ENCODE measurements around the gene TNFAIP3.

The TNFAIP3 gene

DNA sequence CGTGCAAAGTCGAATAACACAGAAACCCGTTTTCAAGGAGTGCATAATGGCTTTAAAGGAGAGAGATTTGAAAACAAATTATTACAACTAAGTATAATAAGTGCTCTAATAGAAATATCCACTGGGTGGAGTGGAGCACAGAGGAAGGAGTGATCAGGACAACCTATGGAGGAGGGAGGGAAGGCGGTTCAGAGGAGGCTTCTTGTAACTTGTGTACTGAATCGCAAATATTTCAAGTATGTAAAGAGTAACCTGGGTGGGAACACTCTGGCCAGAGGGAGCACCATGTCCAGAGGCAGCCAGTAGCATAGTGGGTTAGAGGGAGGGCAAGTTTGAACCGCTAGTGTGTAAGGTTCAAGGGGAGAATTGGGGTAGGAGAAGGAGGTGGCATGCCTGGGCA, 21.6 kb upstream of the TNFAIP3 start:
- peak; percentile 31 to 54 for DNase-seq

DNA sequence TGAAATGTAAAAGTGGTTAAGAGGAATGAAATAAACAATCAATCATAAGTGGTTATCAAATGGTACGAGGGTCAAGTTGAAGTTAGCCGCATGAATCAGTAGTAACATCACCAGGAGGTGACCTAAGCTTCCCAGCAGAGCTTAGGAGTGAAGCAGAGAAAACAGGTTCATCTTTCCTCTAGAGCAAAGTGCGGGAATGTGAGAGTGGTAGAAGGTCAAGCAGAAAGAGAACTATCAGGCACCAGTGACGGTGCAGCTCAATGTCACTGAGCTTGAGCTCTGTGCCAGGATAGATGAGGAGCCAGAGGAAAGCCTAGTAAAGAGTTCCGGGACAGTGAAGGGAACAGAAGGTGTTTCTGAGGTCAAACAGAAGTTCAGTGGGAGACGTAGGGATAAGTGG, 20.8 kb upstream of the TNFAIP3 start:
- DNase-seq = no peak

DNA sequence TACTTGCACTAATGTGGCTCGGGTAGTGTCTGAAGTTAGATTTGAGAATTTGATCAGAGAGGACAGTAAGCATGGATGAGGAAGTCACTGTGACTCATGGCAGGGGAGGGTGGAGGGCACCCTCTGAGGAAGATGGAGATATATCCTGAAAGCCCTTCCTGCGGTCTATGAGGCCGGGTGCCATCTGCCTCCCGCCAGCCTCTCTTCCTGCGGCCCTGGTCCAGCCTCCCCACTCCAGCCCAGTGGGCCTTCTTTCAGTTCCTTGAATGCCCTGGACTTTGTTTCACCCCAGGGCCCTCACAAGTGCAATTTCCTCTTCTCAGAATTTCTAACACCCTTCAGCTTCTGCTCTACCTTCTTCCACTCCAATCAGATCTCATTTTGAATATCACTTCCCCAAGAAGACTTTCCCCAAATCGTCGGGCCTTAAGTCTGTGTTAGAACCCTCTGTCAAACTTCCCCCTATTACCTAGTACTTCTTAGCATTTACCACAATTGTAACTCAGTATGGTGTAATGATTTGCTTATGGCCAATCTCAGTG, 20.2 kb upstream of the TNFAIP3 start:
- DNase-seq = peak; percentile 99

DNA sequence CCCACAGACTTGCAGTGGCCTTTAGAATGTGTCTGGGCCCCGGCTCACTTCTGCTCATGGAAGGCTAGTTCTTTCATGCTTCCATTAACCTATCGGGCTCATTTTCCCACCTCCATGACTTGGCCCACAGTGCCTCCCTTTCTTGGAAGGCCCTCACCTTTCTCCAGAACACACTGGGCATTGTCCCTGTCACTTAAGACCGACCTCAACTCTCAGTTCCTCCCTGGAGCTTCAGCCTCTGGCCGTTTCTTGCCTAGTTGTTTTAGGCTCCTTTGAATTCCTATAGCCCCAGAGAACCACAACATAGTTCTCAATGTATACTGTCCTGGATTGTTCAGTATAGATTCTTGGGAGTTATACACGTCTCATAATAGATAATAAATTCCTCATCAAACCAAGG, 19.3 kb upstream of the TNFAIP3 start:
- DNase-seq = no peak

DNA sequence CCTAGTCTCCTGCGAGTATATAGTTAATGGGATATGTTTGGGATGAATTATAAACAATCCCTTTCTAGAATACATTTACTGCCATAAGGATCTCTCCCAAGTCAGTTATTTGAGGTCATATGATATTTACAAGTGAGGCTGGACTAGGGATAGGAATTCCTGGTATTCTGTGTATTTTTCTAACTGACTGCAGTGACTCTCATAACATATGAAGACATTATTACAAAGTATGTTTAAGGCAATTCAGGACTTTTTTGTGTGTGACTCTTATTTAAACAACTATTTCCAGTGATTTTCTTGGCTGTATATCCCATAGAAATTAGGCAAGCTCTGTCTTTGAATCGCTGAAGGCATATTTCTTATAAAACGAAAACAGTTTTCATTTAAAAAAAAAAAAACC, 18.4 kb upstream of the TNFAIP3 start:
- DNase-seq = no peak

DNA sequence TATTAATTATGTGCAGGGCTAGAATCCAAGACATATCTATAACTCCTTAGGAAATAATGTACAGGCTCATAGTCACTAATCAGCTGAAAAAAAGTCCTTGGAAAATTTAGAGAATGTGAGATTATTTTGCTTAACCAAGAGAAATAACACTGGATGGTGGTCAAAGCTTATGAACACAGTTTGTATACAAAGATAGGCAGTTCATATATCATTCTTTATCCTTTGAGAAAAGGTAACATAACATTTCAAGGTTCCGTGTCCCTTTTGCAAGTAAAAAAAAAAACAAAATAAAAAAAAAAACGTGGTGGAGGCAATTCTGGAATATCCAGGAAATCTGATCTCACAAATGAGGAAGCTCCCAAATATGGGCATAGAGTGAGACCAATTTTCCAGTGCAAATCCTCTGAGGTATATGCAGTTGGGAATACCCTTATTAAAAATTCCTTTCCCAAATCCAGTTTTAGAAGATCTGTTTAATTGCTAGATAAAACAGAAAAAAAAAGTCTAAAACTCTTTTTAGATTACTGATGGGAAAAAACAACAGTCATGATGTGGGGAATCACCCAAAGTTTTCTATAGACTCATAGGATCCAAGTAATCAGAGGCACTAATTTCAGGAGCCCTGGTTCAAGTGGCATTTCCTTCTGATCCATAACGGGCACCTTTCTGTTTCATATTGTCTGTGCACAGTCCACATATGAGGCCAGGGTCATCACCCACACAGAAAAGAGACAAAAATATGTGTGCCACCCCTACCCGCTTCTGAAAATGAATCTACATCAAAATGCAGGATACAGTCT, 17.7 kb upstream of the TNFAIP3 start:
- no peak for DNase-seq

DNA sequence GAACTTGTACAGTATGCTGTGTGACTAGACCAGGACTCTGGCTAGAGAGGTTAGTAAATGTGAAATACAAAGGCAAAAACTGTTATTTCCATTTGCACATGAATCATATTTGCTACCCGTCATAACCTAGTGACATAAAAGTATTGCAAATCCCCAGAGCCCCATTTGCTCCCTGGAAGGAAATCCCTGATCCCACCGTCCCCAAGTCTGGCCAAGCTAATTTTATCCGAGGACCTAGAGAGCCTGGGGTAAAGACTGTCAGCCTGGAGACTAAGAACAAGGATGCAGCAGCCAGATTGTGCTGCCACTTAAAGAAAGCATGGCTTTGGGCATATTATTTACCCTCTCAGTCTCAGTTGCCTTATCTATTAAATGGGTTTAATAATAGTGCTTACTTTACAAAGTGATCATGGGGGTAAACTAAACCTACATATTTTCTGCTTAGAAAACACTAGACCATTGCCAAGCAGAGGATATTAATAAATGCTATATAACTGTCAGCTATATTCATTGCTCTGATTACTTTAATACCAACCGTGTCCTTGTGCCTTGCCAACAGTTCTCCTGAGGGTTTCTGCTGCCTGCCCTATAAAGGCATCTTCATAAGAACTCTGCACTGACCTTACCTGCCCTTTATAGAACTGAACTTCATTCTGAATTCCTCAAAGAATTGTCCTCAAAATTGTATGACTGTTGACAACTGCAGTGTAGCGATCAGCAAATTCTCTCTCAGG, 16.9 kb upstream of the TNFAIP3 start:
- DNase-seq = no peak

DNA sequence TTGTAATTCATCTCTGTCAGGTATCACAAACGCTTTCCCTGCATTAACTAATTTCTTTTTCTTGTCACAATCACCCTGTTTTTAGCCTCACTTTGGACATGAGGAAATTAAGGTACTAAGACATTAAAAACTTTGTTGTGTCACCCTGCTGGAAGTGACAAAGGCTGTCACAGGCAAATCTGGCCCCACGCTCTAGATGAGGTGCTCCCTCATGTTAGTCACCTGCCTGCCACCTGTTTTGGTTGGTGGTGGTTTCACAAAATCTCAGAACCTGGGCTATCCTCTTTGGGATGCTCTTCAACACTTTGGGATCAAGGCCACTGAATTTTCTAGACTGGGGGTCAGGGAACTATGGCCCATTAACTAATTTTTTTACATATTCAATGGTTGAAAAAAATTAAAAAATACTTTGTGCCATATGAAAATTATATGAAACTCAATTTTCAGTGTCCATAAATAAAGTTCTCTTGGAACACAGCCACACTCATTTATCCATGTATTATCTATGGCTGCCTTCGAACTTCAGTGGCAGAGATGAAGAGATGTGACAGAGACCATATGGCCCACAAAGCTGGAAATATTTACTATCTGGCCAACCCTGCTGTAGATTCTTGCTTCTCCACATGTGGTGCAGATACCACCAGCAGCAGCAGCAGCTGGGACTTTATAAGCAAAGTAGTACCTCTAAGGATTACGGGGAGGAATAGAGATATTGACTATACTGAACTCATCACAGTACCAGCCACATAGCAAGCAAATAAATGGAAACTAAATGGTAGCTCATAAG, 16.1 kb upstream of the TNFAIP3 start:
- no peak for DNase-seq

DNA sequence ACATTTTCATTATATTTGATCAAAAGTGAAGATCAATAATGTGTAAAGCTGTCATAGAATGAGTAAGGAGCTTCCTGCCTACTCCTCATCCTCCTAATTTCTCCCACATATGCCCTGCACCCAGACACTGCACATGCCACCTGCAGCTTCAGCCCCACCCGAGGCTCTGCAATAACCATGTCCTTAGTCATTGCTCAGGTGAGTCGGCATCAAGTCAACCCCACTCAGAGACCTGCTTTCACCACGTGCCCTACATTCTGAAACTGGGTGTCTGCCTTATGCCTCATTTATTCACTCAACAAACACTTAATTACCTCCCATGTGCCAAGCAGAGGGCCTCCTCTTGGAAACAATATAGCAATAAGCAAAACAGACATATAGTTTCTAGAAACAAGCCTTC, 15.4 kb upstream of the TNFAIP3 start:
- DNase-seq = no peak

DNA sequence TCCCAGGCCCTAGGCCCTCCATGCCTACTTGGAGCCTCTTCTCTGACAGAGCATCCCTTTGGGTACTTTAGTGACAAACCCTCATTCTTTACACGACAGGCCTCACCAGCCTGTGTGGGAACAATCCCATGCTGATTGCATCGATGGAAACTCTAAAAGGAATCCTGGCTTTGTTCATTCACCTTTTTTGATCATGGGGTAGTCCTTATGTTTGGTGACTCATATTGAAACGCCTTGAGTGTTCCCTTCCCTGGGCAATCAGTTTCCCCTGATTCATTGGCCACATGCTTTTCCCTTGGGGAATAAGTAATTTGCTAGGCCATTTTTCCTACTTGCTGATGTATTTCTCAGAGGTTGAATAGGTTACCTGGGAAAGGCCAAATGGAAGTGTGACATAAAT, 14.7 kb upstream of the TNFAIP3 start:
- DNase-seq = no peak

DNA sequence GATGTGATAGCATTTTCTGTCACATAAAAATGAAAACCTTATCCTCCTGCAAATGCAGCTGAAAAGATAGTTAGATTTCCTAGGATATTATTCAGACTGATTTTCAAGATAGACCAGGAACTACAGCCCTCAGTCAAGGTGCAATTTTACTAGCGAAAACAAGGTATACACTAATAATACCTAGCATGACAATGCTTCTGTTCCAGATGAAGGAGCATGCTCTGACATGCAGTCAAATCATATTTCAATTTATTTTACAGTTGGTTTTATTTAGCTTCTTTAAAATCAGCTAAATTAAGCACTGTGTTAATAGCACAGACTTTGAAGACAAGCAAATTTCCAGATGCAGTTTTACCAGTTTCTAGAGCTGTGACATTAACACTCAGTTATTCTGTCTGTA, 14.2 kb upstream of the TNFAIP3 start:
- DNase-seq = no peak

DNA sequence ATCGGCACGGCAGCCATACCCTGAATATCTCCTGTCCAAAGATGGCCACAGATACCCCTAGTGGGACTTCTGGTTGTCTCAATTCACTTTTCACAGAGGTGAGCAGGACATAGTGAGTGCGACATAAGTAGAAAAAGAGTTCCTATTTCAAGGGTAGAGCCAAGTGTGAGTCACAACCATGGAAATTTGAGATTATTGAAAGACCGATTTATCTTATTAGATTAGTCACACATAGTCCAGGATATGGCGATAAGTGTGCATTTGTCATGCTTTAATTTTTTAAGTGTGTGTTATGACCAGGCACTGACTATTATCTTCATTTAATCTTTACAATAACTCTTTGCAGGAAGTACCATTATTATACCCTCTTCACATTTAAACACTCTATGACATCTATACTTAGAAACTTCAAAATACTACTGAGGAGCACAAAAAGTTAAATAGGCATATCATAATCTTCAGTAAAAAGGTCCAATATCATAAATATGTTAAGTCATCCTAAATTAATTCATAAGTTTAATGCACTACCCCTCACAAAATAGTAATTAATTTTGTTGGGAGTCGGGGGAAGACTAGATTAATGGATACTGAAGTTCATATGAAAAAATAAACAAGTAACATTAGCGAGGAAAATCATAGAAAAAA, 13.4 kb upstream of the TNFAIP3 start:
- no peak for DNase-seq

DNA sequence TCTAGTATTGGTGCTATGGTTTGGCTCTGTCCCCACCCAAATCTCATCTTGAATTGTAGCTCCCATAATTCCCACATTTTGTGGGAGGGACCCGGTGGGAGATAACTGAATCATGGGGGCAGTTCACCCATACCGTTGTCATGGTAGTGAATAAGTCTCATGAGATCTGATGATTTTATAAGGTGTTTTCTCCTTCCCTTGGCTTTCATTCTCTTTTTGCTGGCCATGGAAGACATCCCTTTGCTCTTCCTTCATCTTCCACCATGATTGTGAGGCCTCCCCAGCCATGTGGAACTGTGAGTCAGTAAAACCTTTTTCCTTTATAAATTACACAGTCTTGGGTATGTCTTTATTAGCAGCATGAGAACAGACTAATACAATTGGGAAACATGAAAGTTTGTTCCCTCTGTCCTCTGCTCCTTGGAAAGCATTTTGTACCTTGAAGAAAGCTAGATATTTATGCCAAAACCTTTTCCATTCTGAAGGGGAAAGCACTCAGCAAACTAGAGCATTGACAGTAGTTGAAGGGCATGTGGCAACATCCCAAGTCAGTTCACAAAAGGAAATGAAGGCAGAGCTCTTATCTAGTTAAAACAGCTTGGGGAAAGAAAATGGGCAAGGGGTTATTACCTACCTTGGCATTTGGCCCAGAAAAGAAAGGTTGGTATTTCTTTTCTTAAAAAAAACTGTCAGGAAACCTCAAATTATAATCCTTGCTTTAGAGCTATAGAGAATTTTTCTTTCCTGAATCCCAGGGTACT, 10.7 kb upstream of the TNFAIP3 start:
- no peak for DNase-seq

DNA sequence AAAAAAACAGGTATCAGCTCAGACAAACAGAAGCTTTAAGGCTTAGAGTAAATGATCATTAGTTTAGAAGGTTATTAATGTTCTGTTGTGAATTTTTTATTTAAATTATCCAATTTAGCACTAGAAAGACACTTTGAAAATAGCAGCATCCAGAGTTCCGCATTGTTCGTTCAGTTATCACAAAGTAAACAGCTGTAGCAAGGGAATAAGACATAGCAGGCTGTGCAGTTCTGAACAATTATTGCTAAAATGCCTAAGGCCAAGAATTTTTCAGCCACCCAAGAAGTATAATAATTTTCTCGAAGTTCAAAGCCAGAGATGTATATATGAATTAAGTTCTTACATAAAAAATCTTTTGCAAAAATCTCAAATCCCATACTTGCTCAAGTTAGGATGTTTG, 8.0 kb upstream of the TNFAIP3 start:
- no peak for DNase-seq

DNA sequence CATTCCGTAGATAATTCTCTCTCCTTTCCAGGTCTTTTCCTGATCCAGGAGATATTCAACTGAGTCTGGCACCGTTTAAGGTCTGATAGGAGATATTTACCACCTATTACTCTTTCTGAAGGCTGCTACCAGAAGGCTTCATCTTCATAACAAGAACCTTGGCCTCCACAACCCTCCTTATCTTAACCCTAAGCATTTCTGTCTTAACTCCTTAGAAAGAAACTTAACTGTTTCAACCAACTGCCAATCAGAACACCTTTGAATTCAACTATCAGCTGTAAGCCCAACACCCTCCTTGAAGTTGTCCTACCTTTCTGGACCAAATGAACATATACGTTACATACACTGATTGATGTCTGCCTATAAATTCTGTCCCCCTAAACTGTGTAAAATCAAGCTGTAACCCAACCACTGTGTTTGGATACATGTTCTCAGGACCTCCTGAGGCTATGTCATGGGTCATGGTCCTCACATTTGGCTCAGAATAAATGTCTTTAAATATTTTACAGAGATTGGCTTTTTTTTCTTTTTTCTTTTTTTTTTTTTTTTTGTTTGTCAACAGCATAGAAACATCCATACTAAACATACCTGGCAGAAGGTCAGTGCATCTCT, 6.6 kb upstream of the TNFAIP3 start:
- DNase-seq = no peak

DNA sequence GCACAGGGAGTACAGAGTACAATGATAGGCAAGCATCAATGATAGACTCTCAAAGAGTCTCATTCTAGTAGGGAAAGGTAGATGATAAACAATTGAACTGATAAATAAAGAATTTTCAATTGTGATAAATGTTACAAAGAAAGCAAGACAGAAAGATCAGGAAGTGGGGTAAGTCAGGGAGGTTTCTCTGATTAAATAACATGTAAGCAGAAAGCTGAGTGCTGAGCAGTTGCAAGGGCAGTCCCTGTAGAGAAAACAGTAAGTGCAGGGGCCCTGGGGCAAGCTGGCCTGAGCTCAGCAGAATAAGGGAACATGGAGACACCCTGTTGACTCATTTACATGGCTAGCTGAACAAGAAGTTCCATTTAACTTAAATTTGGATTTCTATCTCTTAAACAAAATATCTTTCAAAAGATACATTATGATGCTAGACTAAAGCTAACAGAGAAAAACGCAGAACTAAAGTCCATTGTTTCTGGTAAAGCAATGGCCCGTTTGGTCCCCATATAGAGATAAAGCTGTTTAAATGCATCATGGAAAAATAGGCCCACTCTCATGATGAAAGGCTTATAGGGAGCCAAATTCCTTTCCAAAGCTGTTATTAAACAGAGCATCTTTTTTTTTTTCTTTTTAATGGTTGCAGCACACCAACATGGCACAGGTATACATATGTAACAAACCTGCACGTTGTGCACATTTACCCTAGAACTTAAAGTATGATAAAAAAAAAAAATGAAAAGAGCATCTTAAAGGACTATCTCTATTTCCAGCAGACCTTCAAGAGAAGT, 5.3 kb upstream of the TNFAIP3 start:
- DNase-seq = no peak

DNA sequence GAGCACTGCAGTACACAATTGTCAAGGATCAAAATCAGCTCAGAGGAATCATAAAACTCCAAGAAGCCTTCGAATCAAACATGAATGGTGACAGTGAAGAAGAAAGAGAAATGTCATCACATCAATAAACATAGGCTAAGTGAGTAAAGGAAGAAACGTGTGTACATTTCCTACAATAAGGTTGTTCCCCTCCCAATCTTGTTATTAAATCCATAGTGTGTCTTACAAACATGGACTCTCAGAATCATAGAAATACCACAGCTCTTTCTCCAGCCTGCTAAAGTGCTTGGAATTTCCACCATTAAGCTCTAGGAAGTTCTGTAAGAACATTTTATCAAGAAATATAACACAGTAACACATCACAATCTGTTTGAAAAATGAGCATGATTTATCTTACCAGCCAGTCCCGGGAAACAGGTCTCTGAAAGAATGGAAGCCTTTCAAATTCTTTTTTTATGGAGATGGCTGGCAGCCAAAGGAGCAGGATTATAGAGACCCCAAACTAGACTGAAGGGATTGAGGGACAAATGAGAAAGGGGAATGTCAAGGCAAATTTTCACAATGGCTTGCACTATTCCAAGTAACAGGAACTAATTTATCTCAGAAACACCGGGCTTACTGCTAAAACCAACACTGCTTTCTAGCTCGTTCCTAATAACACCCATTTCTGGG, 4.5 kb upstream of the TNFAIP3 start:
- no peak for DNase-seq

DNA sequence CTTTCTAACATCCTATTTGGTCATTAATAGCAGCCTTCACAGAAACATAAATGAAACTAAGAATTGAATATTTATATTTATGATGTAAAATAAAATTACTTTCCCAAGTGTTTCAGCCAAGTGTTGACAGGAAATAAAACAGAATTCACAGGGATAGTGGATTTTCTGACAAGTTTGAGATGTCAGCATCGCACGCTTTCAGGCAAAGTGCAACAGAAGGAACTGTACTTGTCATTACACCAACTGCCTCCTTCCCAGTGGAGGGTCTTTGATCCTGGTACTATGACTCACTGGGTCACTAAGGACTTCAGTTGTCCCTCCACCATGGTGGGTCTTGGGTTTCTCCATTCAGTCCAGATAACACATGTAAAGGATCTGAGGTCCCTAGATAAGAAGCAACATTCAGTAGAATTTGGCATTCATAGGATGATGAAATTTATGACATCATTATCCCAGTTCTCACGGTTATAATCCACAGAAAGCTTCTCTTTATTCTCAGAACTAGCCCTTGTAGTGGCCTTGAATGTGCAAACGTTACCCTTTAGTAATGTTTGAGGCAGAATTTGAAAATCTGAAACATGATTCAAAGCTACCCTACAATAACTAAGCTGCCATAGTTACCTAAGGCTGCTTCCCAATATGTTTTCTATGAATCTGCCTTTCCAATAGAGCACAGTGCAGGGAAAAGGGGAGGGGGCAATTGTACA, 3.8 kb upstream of the TNFAIP3 start:
- DNase-seq = no peak

DNA sequence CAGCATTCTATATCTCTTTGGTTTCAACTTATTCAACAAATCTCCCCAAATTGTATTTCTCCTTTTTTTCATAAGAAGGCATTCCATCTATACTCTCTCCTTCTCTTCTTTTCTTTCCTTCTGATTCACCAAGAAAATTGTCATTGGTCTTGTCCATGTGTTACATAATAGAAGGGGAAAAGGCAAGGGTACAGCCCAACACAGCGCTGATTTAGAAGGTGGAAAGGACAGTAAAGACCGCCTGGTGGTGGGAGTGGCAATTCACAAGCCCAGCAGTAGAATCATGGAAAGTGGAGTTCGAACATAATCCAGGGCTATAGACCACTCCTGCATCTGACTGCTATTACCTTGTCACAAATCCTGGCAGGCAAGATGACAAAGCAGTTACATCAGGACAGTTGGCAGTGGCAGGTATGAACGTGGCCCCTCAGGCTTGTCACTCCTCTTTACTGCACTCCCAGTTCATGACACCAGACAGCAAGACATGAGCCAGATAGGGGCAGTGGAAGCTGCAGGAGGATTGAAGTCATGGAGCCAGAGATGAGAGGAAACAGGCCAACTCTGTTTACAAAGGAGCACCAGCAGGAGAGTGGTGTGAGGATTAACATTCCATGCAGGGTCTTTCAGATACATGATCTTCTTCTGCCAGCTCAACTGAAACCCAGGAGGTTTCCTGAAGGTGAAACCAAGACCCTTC, 2.1 kb upstream of the TNFAIP3 start:
- no peak for DNase-seq

Measured in AML-193 (cell line).